ENCODE measurements around the gene TXNDC12.

DNA sequence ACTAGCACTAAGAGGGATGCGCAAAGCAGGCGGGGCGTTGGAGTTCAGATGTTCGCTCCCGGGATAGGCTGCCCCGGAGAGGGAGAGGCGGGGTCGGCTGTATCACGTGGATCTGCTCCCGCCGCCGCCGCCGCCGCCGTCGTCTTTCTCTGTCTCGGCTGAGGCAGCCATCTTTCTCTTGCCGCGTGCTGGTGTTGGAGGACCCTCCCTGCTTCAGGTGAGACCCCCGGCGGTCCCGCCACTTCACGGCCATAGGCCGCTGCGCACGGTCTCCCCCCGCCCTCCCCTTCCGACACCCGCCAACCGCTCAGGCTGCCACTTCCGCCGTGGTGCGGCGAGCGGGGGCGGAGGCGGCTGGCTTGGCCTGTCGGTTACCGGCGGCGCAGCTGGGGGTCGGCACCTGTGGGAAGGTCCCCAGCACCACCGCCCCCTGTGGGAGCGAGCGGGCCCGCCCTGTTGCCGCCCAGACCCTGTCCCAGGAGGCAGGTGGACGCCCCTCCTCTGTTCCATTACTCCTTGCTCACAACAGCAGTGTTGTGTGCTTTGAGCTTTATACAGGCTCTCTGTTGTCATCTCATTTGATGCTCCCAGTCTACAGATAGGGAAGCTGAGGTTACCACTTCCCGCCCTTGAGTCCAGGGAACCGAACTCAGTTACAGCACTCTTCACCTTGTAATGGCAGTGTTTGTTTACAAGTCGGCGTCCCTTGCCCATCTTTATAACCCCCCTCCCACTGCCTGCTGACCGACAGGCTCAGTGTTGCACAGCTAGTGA is 1.4 kb upstream of the TXNDC12 start, which contains the start of gene BTF3L4:
- TF ChIP-seq CTCF (IDR thresholded peaks at IDR 0.05; ENCODE audit: low read depth, low read length, poor library complexity, severe bottlenecking), result no peak
- TF ChIP-seq EZH2phosphoT487 (IDR thresholded peaks at IDR 0.05; ENCODE audit: borderline replicate concordance, low read length), result no peak

All from DOHH2 (cell line).